Measurements from ENCODE around the gene CCDC88C.

Gene CCDC88C

GRCh38 chr14:91230397-91231035 is 187.1 kb downstream of the CCDC88C start:
- no peak overlapping the region for H2AFZ ChIP-seq (ENCODE audit: low read depth)
- peak overlapping the region; percentile 83 for H3K27ac ChIP-seq
- H3K9ac ChIP-seq = no peak overlapping the region; the same call in 1 of the 2 replicates
- H3K4me3 ChIP-seq (IDR thresholded peaks at IDR 0.05; ENCODE audit: insufficient read depth, low read depth, low read length) = no peak overlapping the region
- TF ChIP-seq CTCF (conservative IDR thresholded peaks at IDR 0.05; ENCODE audit: low read depth, low read length) = no peak
- no peaks in the 10 kb centered on the region for H3K36me3 ChIP-seq (ENCODE audit: insufficient read depth)
- H3K4me2 ChIP-seq = peak overlapping the region; percentile 62
- H3K4me1 ChIP-seq (ENCODE audit: low read depth, poor library complexity, severe bottlenecking) = peaks cover 29% of the 10 kb centered on the region
- H4K20me1 ChIP-seq (ENCODE audit: insufficient read depth) = no peaks in the 10 kb centered on the region
- no peaks in the 10 kb centered on the region for H3K27me3 ChIP-seq (ENCODE audit: insufficient read depth, low read depth)
- no peaks in the 10 kb centered on the region for H3K79me2 ChIP-seq (ENCODE audit: insufficient read depth, low read depth)

- H3K27ac ChIP-seq = peak overlapping the region; percentile 83
- no peaks in the 10 kb centered on the region for H3K27me3 ChIP-seq (ENCODE audit: insufficient read depth, low read depth)
- H2AFZ ChIP-seq (ENCODE audit: low read depth) = peak overlapping the region; percentile 41; the same call in 1 of the 2 replicates
- no peaks in the 10 kb centered on the region for H3K79me2 ChIP-seq (ENCODE audit: insufficient read depth, low read depth)
- no peaks in the 10 kb centered on the region for H3K36me3 ChIP-seq (ENCODE audit: insufficient read depth)
- TF ChIP-seq CTCF (conservative IDR thresholded peaks at IDR 0.05; ENCODE audit: low read depth, low read length) = no peak
- peaks cover 29% of the 10 kb centered on the region for H3K4me1 ChIP-seq (ENCODE audit: low read depth, poor library complexity, severe bottlenecking)
- peak overlapping the region; percentile 15; the same call in 1 of the 2 replicates for H3K9ac ChIP-seq
- H4K20me1 ChIP-seq (ENCODE audit: insufficient read depth) = no peaks in the 10 kb centered on the region
- H3K4me3 ChIP-seq (IDR thresholded peaks at IDR 0.05; ENCODE audit: insufficient read depth, low read depth, low read length) = no peak overlapping the region
- H3K4me2 ChIP-seq = peak overlapping the region; percentile 62; the same call in 1 of the 2 replicates
Measured at GRCh38 chr14:91229743-91230200, 187.8 kb downstream of the CCDC88C start.

DNA sequence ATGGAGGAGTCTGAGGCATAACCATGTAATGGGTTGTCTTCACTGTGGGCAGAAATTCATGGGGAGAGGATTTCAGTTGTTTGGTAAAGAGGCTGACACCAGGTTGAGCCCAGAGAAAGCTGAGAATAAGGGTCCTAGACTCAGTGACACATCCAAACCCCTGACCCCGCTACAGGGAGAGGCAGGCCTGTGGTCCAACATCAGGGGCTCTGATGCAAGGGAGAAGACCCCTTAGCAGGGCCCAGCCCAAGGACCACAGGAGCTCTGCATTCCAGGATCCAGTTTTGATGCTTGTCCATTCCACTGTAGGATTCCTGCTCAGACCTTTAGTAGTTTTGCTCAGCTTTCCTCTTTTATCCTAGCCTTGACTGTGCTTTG is 188.6 kb downstream of the CCDC88C start:
- Histone ChIP-seq H3K4me3 (IDR thresholded peaks at IDR 0.05; ENCODE audit: insufficient read depth, low read depth, low read length) (no peak overlapping the region), H3K4me2 (peak overlapping the region; percentile 62; the same call in 1 of the 2 replicates), H3K9ac (no peak overlapping the region), H2AFZ (ENCODE audit: low read depth) (no peak overlapping the region), H4K20me1 (ENCODE audit: insufficient read depth) (no peaks in the 10 kb centered on the region), H3K27me3 (ENCODE audit: insufficient read depth, low read depth) (no peaks in the 10 kb centered on the region), H3K27ac (0 out of 2 replicates have a peak overlapping the region, but pooled peaks have one; percentile 83), H3K36me3 (ENCODE audit: insufficient read depth) (no peaks in the 10 kb centered on the region), H3K4me1 (ENCODE audit: low read depth, poor library complexity, severe bottlenecking) (peaks cover 29% of the 10 kb centered on the region), H3K79me2 (ENCODE audit: insufficient read depth, low read depth) (no peaks in the 10 kb centered on the region)
- no peak for TF ChIP-seq CTCF (conservative IDR thresholded peaks at IDR 0.05; ENCODE audit: low read depth, low read length)

GRCh38 chr14:91228112-91229004 is 189.3 kb downstream of the CCDC88C start:
- Histone ChIP-seq H3K9ac (no peak overlapping the region), H3K36me3 (ENCODE audit: insufficient read depth) (no peaks in the 10 kb centered on the region), H3K4me1 (ENCODE audit: low read depth, poor library complexity, severe bottlenecking) (peaks cover 29% of the 10 kb centered on the region), H3K4me2 (no peak overlapping the region), H3K79me2 (ENCODE audit: insufficient read depth, low read depth) (no peaks in the 10 kb centered on the region), H3K27ac (no peak overlapping the region), H3K27me3 (ENCODE audit: insufficient read depth, low read depth) (no peaks in the 10 kb centered on the region), H4K20me1 (ENCODE audit: insufficient read depth) (no peaks in the 10 kb centered on the region), H2AFZ (ENCODE audit: low read depth) (no peak overlapping the region), H3K4me3 (IDR thresholded peaks at IDR 0.05; ENCODE audit: insufficient read depth, low read depth, low read length) (no peak overlapping the region)
- TF ChIP-seq CTCF (conservative IDR thresholded peaks at IDR 0.05; ENCODE audit: low read depth, low read length) = no peak

Measured in KMS-11 (cell line).